Mucosa of gallbladder (tissue), 1 donor: ENCODE results near the gene NDUFA5. TPM values are rescaled to one million over a fixed set of nuclear protein-coding genes. Genes with fewer than 3 reads are reported as not detected.

ENCODE experiments used
- DNase-seq: peaks from one replicate; pipeline ENCODE4 v3.0.0-alpha.2; 2020; ENCODE audit warnings: low spot score
- total RNA-seq: library from RNA; stranded (reverse); gene quantifications from one replicate; pipeline ENCODE4 v1.2.1, GENCODE V29; 2021
- donor health status: DM: no; HTN: no; CAD: no.

Gene NDUFA5
- total RNA-seq, result 95.2 TPM

DNA sequence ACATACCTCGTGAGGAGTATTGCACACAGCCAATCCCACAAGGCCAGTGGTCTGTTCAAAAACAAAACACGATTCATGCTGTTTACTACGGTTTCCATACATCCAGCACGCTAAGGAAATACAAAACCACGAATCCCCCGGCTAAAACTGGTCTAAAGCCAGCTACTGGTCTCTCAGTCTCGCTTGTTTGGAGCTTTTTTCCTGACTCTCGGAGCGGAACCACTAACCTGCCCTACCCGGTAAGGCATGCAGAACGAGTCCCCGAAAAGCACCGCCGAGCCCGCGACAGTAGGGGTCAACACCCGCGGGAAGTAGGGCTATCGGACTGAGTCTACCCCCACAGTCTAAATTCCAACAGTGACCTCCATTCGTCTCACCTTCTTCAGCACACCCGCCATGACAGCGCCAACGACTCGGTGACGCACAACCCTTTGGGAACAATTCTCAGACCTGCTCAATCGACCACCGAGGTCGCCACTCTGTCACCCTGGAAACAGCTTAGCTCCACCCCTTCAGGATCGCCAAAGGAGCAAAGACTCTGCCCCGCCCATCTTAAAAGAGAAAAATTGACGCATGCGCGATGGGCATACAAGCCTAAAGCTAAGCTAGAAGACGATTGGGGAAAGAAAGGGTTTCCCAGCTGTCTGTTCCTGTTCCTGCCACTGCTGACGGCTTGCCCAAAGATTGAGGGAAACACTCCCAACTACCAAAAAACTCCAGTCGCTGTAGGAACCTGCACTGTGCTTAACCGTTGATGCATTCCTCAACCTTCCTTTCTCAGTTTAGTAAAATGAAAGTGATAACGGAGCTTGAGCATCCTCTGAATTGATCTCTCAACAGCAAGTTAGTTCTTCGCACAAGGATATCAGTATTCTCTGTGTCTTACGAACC lies at the start of gene NDUFA5:
TSS of gene NDUFA5 (minus strand) at position 421 of the 891 bp plus-strand sequence. CDS start at position 398, 23 bp downstream.
- DNase-seq, result peak; percentile 100

DNA sequence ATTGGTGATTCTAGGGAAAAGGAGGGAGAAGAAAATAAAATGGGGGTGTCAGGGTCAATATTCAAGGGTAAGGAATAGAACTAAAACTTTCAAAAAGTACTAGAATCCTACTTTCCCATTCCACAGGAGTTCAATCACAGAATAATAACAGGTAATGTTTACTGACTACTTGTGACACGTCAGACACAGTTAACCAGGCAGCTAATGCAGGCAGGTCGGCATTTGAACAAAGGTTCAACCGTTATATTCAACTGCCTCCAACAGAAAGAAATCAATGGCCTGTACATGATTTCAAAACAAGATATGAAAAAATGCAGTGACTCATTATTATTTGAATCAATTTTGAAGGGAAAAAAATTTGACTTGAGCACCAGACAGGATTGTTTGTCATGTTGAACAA lies 47.1 kb upstream of the NDUFA5 start:
- DNase-seq, result peak; percentile 38

DNA sequence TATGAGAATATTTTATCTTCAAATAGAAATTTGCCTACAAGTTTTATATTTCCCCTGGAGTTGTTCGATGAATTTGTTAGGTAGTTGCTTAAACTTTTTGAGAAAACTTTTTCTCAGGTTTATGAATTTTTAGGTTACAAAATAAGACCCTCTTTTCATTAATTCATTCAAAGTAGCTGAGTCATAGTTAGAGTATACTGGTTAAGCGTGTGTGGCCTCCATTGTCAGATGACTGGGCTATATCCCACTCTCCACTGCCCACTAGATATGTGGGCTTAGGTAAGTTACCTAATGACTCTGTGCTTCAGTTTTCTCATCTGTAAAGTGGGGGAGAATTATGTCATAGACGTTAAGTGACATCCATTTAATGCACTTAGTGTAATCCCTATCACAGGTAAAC lies 45.0 kb upstream of the NDUFA5 start:
- DNase-seq, result no peak

DNA sequence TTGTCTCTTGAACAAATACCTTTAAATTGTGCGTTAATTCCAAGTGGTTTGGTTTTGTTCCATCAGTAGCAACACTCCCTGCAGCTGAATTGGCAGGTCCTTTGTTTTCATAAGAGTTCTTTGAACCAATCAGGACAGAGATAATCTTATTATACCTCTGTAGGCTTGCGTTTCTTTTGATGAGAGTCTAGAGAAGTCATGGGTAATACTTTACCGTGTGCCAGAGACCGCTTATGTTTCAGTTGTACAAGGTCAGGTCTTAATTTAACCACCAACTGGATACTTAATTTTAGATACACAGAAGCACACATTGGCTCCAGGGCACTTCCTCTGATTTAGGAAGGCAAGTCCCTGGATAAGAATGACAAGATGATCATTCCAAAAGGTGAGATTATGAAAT lies 43.9 kb upstream of the NDUFA5 start, which contains the start of gene ASB15:
TSS of gene ASB15 (plus strand) at position 292 of the 400 bp plus-strand sequence. CDS start 12,682 bp downstream, outside the sequence.
- no peak for DNase-seq

DNA sequence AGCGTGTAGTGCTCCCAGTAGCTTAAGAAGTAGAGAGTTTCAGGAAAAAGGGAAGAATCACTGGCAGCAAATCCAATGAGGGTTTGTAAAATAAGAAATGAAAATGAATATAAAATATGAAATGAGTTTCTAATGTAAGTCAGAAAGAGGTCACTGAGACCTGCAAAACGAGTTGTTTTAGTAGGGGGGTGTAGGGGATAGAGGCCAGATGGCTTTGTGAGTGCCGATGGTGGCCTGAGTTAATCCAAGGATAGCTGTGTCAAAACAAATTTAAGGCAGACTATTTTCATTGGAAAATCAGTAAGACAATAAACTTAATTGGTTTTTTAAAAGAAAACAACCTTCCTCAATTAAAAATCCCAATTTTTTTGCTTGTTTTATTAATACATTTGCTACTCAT lies 43.3 kb upstream of the NDUFA5 start:
- DNase-seq, result no peak

DNA sequence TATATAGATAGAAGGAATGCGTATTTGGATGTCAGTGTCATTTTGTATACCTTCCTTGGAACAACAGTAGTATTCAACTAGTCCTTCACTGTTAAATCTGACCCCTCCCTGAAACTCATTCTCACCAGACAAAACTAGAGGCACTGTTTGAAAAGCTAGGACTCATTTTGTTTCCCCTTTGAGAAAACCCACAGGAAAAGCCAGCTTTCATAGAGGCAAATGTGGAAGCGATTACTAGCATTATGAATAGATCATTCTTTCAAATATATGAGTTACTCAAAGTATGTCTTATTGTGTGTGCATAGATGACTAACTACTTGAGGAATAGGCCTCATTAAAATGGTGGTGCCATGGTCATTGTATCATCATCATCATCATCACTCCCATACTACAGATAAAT lies 42.1 kb upstream of the NDUFA5 start:
- DNase-seq, result no peak

DNA sequence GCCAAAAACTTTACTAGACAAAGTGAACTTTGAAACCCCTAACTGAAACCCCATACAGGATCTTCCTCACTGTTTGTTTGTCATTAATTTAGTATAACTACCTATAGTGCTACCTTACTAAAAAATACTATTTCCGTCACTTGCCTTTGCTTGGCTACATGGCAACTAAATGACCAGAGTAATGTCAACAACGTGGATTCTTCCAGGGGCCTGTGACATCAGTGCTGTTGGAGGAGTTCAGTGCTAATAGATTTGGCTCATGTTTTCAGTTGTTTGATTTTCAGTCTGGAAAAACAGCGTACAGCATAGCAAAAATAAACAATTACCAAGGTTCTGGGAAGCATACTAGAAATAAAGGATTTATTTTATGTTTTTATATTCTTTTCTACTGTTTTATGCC lies 41.0 kb upstream of the NDUFA5 start:
- no peak for DNase-seq

DNA sequence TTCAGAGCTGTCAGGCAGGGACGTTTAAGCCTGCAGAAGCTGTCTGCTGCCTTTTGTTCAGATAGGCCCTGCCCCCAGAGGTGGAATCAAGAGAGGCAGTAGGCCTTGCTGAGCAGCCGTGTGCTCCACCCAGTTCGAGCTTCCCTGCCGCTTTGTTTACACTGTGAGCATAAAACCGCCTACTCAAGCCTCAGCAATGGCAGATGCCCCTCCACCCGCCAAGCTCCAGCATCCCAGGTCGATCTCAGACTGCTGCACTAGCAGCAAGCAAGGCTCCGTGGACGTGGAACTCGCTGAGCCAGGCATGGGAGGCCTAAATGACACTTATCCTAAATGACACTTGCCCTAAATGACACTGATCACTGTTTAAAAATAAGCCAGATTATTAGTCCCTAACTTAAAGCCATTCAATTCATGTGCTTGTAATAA lies 37.2 kb upstream of the NDUFA5 start:
- DNase-seq, result peak; percentile 38

DNA sequence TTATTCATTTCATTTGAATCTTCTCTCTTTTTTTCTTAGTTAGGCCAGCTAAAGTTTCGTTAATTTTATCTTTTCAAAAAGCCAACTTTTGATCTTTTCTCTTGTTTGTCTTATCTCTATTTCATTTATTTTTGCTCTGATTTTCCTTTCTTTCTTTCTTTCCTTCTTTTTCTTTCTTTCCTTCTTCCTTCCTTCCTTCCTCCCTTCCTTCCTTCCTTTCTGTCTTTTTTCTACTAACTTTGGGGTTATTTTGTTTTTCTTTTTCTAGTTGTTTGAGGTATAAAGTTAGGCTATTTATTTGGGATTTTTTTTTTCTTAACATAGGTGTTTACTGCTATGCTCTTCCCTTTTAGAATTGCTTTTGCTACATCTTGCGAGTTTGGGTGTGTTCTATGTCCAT lies 30.8 kb upstream of the NDUFA5 start:
- DNase-seq, result no peak

DNA sequence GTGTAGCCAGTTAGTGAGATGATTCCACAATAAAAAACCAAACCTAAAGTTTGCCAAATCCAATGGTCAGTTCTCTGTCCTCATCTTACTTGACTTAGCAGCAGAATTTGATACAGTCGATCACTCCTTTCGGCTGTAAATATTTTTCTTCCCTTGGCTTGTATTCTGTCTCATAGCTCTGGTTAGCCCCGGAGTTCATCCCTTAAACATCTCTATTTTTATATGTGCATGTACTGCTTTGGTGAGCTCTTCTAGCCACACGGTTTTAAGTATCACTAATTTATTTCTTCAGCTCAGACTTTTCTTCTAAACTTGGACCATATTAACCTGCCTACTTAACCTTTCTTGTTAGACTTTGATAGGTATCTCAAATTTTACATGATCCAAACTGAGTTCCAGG lies 26.2 kb upstream of the NDUFA5 start:
- no peak for DNase-seq

DNA sequence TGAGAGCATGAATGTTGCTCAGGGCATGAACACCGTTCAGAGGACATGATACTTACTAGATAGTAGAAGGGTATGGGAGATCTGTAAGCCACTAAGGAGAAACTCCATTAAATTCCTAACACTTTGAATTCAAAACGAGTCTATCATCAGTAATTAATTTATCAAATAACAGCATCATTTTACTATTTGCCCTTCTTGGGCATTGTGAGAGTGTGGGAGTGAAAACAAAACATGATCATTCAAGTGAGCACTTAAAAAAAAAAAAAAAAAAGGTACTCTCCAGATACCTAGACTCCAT lies 23.5 kb upstream of the NDUFA5 start:
- DNase-seq, result no peak

DNA sequence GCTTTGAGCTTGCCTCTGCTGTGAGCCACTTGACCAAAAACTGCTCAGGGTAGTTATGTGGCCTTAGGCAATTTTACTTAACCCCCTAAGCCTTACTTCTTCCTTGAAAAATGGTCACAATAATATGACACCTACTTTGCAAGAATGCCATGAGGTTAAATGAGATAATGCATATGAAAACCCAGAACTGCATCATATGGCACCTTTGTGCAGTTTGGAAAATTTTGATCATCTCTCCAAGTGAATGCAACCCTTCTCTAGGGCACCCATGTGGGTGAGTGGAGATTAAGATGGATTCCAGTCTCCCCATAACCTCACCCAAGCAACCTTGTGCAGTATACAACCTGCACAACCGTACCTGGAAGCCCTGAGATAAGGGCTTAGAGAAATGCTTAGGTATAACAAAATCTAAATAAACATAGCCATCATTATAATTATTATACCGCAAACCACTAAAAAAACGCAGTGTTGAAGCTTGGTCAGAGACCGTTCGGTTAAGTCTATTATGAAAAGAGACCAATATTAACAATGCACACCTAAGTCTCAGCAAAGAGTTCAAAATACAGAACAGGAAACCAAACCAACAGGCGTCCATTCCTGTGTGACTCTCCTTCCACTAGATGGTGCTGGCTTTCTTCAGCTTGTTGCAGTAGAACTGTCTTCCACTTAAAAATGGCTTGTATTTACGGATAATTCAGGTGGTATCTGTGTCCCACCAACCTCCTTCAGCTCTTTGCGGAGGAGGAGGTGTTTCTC lies 23.0 kb upstream of the NDUFA5 start:
- DNase-seq, result peak; percentile 34

DNA sequence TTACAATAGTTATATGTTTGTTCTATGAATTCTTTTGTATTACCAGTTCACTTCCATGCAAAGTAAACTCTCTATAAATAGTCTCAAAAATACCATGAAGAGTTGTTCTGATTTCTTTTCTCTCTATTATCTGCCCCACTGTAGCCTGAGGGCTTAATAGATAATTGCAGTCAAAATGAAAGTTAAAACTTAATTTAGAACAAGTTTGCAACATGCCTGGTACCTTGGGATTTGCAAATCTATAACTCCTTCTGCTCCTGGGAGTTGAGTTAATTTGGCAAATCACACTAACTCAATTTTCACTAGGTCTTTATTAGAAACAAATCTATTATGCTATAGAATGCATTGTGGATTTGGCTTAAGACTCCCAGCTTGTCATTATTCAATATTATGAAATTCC lies 21.8 kb upstream of the NDUFA5 start:
- no peak for DNase-seq

DNA sequence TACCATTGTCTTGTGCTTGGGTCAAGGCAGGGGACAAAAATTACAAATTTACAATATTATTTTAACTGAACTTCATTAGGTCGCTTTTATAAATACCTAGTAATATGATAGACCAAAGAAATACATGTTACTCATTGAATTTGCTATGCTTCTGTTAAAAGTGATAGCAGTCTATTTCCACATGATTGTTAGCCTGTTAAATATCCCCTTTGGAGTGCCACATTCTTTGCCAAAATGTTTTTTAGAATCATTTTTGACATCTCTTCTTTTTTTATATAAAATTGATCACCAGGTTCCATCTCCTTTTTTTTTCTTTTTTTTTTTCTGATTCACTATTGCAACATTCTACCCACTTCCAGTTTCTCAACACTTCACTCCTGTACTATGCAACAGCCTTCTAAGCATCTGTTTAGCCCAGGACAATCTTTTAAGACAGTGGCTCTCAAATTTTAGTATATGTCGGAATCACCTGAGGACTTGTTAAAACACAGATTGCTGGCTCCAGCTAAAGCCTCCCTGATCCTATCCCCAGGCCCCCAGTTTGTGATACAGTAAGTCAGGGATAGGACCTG lies 16.4 kb upstream of the NDUFA5 start:
- DNase-seq, result no peak

DNA sequence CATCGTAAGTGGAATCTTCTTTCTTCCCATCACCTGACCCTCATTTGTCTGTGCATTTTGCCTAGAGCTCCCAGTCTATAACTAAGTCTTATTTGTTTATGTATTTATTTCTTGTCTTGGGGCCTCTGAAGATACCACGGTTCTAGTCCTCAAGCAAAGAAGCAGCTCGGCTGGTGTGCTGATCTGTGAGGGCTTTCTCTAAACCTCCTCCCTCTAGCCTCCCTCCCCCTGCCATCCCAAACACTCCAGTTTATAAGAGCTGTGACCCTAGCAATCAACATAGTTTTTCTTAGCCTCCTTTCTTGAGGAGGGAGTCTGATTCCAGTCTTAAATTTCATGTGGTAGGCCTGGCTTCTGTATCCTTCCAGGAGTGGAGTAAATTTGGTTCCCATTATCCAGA lies 15.7 kb upstream of the NDUFA5 start:
- DNase-seq, result no peak

DNA sequence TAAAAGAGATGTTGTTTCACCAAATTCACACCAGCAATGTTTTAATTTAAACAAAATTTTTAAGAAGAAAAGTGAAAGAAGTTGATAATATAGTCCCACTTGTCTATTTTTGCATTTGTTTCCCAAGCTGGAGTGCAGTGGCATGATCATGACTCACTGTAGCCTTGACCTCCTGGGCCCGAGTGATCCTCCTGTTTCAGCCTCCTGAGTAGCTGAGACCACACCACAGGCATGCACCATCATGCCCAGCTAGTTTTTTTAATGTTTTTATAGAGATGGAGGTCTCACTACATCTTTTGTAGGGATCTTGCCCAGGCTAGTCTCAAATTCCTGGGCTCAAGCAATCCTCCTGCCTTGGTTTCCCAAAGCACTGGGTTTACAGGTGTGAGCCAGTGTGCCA lies 14.1 kb upstream of the NDUFA5 start:
- DNase-seq, result no peak

DNA sequence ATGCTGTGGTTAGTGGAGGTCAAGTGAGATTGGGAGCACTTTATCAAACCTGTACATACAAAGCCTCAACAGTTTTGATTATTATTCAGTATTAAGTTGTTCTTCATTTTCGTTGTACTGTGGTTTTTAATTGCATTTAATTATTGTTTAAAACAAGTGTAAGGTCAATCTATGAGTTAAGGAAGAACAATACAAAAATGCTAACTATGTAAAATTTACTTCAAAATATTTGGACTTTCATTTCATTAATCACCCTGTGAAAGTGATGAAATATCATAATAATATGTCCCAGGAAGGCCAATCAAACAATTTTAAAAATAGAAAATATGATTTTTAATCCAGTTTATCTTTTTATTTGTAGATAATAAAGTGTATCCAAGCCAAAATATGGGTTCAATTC lies 13.6 kb upstream of the NDUFA5 start:
- DNase-seq, result no peak

DNA sequence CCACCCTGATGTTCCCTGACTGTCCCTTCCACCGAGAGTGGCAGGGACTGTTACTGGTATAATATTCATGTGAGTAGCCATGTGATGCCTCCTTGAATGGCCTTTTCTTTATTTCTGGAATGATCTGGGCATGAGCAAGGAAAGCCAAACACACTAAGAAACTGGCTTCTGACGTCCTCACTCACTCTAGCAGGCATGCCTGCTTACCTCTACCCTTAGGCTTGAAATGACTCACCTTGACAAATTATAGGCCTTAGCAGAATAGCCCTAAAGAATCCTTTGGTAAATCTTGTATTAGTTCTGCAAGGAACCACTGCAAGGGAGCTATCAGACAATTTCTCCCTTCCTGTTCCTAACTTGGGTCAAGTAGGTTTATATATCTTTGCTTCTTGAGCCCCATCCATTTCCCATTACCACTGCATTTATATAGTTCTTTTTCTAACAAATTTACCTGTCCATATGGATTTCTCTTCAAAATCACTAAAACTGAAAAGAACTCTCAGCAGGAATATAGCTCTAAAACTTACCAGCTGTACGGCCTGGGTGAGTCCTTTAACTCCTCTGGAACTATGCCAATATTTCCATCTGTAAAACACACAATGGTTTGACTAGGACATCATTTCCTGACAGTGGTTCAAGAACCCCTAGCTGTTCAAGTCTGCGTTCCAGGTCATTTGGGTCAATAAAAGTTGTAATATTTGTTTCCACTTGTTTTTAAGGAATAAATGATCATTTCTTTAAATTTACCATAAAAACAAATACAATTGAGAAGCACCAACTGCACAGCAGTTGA lies 13.0 kb upstream of the NDUFA5 start:
- no peak for DNase-seq

DNA sequence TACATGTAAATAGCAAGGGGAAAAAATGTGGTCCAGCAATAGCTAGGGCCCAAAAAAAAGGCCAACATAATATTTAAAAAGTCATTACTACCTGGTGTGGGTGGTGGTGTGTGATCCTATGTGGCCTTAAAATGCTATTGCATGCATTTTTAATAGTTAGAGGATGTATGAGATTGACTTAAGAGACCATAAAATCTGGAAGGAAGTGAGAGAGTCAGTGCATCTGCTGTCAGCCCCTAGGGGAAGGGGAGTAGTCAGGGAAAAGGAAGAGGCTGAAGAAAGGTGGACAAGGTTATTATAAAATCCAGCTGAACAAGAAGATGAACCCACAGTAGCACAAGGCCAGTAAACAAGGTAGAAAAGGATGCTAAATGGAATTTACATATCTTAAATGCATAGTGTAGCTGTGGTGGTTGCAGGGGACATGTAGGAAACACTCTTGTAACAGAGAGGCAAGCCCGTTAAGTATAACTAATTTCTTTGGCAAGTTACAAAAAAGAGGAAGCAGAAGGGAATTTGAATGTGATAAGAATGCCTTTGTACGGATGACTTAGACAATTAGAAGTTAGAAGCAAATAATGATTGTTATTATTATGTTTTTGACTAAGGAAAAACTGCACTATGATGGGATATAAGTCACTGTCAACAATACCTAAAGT lies 11.9 kb upstream of the NDUFA5 start:
- no peak for DNase-seq

DNA sequence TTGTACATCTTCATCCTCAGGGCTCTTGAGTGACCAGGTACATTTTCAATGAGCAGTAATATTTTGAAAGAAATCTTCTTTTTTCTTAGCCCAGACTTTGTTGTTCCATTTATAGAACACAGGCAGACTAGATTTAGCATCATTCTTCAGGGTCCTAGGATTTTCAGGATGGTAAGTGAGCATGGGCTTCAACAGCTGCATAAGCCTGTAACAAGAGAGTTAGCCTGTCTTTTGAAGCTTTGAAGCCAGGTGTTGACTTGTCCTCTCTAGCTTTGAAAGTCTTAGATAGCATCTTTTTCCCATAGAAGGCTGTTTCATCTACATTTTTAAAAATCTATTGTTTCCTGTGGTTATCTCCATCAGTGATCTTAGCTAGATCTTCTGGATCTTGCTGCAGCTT lies 4.5 kb upstream of the NDUFA5 start:
- DNase-seq, result no peak

DNA sequence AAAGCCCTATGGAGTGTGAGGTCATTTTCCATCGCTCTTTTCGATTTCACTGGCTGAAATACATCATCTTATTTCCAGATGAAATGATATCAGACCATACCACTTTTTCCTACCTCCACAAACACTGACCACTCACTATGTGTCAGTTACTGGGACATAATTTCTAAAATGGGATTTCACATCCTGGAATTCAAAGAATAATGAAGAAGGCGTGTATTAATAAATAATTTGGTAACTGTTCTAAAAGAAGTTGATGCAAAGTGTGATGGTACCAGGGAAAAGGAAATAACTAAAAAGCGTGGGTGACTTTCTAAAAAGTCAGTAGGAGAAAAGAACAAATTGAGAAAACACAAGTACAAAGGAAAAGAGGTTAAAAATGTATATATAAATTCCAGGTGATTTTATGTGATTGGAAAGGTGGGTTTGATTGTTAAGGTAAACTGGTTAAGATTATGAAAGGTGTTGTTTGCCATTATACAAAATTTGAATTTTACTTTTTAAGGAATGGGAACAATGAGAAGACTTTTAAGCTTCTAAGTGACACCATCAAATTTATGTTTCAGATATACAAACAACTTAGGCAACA lies 764 bp upstream of the NDUFA5 start:
- DNase-seq, result no peak
